Transverse colon (tissue), 4 donors: ENCODE results near the gene CLPSL1.

ENCODE experiments used
- POLR2A ChIP-seq: fragments of 450-650 bp; IDR thresholded peaks from one replicate; pipeline ENCODE4 v1.6.1; 2016; ENCODE audit warnings: antibody characterized with exemption, mild to moderate bottlenecking, moderate library complexity
- POLR2AphosphoS5 ChIP-seq, 3 donors: sonication (generic); formaldehyde crosslinking; IDR thresholded peaks; one replicate each; pipeline ENCODE4 v1.6.1; 2016; ENCODE audit warnings: antibody characterized with exemption in 3 of 3
- TF ChIP-seq, protein P1 (sequence below), 5 experiments: fragments of 200-600 bp in 3 of 5; fragments of 450-650 bp in 2 of 5; sonication (generic) in 3 of 5; IDR thresholded peaks; 1 replicate in 2 of 5; 2 replicates in 3 of 5; pipeline ENCODE4 v1.5.1; 2016 to 2017; ENCODE audit warnings: antibody characterized with exemption in 5 of 5, inconsistent platforms in 3 of 5, mild to moderate bottlenecking in 2 of 5, moderate library complexity in 1 of 5

- TF ChIP-seq POLR2AphosphoS5 (IDR thresholded peaks at IDR 0.05): no peak
- TF ChIP-seq, protein P1, sequence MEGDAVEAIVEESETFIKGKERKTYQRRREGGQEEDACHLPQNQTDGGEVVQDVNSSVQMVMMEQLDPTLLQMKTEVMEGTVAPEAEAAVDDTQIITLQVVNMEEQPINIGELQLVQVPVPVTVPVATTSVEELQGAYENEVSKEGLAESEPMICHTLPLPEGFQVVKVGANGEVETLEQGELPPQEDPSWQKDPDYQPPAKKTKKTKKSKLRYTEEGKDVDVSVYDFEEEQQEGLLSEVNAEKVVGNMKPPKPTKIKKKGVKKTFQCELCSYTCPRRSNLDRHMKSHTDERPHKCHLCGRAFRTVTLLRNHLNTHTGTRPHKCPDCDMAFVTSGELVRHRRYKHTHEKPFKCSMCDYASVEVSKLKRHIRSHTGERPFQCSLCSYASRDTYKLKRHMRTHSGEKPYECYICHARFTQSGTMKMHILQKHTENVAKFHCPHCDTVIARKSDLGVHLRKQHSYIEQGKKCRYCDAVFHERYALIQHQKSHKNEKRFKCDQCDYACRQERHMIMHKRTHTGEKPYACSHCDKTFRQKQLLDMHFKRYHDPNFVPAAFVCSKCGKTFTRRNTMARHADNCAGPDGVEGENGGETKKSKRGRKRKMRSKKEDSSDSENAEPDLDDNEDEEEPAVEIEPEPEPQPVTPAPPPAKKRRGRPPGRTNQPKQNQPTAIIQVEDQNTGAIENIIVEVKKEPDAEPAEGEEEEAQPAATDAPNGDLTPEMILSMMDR (IDR thresholded peaks at IDR 0.05): no peak
- no peak for TF ChIP-seq POLR2A
Observed at GRCh38 chr6:35747877-35748276, 32.9 kb upstream of the CLPSL1 start.
